Measurements from ENCODE around the gene CCDC185.

CCDC185 gene

GRCh38 chr1:223443397-223443796, 50.2 kb downstream of the CCDC185 start:
- no peak for DNase-seq

GRCh38 chr1:223444411-223444810, 51.2 kb downstream of the CCDC185 start:
- DNase-seq, result no peak

Measured in T-helper 9 cell (primary cell).